GM12874 (cell line): ENCODE results near the gene HEPHL1.

Experiments used
- TF ChIP-seq, protein P1 (sequence below): IDR thresholded peaks from 2 replicates; pipeline ENCODE4 v1.5.1; 2011; ENCODE audit warnings: low read depth, mild to moderate bottlenecking, control low read depth, low read length, moderate library complexity; ENCODE audit not compliant: insufficient read depth

Gene HEPHL1

DNA sequence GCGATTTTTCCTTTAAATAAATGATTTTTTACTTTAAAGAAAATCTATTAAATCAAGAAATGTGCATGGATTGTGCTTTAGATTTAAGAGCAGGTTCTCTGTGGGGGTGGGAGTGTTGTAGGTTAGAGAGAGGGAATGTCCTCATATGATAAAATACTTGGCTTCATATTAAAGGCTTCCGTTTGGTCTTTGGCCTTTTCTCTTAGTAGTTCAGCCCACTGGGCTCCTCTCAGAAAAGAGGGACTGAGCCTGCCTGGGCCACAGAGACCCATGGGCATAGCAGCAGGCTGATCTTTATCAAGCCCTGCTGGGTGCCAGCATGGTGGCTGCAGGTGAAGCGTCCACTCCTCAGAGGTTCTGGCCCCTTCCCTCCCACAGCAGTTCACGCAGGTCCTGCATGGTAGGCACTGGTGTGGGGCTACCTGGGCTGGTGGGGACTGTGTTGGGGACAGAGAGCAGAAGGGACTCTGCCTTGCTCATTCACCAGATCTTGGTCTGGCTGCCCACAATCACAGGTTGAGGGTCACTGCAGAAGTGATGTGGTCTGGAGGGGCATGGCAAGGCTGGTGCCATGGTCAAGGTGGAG lies 111.8 kb downstream of the HEPHL1 start:
- TF ChIP-seq, protein P1, sequence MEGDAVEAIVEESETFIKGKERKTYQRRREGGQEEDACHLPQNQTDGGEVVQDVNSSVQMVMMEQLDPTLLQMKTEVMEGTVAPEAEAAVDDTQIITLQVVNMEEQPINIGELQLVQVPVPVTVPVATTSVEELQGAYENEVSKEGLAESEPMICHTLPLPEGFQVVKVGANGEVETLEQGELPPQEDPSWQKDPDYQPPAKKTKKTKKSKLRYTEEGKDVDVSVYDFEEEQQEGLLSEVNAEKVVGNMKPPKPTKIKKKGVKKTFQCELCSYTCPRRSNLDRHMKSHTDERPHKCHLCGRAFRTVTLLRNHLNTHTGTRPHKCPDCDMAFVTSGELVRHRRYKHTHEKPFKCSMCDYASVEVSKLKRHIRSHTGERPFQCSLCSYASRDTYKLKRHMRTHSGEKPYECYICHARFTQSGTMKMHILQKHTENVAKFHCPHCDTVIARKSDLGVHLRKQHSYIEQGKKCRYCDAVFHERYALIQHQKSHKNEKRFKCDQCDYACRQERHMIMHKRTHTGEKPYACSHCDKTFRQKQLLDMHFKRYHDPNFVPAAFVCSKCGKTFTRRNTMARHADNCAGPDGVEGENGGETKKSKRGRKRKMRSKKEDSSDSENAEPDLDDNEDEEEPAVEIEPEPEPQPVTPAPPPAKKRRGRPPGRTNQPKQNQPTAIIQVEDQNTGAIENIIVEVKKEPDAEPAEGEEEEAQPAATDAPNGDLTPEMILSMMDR: no peak

DNA sequence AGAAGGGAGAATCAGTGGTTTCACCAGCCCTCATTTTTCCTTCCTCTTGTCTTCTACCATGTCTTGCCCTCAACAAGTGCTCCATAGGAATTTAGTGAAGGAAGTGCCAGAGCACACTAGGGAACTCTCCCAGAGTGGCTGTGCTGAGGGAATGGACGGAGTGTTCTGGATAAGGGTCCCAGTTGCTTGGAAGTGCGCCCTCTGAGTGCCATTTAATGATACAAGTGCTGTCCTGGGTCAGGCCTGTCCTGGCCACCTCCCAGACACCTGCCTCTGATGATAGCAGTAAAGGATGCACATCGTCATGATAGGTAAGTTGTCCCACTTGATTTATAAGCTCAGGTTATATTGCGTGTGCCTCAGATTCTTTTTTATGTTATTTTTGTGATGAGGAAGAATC lies 112.6 kb downstream of the HEPHL1 start:
- TF ChIP-seq, protein P1: no peak

DNA sequence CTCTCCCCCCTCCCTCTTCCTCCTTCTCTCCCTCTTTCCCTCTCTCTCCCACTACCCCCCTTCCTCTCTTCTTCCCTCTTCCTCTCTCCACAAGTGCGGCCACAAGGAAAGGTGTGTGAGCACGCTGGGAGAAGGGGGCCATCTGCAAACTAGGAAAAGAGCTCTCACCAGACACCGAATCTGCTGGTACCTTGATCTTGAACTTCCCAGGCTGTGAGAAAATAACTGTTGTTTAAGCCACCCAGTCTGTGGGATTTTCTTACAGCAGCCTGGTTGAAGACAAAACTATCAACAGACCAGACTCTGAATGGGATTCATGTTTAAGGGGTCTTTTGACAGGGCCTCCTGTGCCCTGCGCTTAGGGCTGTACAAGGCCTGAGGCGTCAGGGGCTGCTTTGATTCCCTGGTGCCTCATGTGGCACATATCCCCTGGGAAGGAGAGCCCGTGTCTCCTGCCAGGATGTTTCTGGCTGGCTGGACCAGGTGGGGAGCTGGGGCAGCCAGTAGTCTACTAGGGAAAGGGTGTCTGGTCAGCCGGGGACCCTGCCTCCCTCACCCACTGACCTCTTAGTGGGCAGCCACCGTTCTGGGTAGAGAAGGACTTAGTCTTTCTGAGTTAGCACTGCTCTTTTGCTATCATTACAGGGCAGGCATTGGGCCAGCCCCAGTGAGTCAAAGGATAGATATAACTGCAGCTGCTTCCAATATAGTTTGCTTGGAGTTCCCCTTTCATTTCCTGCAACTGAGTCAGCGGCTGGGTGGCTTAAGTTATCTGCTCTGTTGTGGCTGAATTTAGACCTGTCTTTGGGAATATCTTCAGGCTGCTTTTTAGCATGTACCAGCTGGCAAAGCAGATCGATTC lies 113.7 kb downstream of the HEPHL1 start:
- TF ChIP-seq, protein P1: no peak

DNA sequence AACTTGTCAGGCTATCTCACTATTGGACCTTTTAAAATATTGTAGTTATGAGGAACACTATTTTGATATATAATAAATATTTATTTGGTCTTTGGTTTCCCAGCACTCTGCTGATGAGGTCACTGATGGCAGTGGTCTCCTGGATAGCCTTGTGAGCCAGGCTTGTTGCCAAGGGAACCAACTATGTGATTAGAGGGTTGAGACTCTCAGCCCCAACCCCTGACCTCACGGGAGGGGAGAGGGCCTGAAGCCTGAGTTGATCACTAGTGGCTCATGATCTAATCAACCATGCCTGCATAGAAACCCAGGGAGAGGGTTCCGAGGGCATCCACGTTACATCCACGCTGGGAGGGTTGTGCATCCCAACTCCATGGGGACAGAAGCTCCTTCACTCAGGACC lies 118.3 kb downstream of the HEPHL1 start:
- TF ChIP-seq, protein P1: no peak

DNA sequence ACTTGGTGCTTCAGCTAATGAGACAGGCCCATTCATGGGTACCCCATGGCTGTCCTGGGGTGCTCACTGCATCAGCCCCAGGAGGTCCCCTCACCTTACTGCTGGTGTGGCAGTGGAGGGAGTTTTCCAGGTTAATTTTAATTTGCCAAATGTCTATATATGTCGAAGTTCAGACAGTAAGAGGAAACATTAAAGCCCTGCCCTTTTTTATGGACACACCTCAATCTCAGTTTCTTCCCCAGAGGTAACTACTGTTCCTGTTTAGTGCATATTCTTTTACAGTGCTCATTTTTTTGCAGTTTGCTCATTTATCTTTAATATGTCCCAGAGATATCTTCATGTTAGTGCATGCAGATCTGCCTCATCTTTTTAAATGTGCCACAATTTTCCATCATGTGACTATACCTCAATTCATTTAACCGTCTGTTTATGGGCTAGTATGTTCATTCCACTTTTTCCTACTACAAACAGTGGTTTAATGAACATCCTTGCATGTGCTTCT lies 119.1 kb downstream of the HEPHL1 start:
- TF ChIP-seq, protein P1: no peak

DNA sequence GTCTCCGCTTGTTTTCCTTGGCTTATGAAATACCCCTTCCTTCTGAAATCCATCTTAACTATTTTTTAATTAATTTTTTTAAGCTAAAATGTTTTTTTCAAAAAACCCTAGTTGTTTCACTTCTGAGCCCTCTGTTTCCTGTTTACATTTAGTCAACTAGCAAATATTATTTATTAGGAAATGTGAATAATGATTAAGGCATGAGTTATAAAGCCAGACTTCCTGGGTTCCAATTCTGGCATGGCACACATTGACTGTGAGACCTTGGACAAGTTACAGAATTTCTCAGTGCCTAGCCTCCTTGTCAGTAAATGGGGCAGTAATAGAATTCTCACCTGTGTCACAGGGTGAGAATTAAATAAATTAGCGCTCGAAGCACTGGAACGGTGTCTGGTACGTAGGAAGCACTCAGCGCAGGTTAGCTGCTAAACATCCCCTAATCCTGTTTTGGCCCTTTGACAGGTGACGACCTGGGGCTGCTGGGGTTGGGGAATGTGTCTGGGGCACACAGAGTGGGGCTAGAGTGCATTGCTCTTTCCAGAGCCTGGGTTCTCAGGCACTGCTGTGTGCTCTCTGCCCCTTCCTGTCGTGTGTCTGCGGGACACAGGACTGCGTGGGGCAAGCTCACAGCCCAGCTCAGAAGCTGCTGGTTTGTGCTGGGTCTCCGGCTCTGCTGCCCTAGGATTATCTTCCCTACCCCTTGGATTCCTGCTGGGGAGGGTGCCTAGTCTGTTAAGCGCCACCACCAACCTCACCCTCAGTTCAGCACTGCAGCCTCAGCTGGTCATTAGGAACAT lies 120.6 kb downstream of the HEPHL1 start:
- TF ChIP-seq, protein P1: no peak
